ENCODE measurements around the gene S100A6.
A peak's percentile ranks its signal among the peaks of the same experiment; 100 is the strongest.

Gene S100A6

DNA sequence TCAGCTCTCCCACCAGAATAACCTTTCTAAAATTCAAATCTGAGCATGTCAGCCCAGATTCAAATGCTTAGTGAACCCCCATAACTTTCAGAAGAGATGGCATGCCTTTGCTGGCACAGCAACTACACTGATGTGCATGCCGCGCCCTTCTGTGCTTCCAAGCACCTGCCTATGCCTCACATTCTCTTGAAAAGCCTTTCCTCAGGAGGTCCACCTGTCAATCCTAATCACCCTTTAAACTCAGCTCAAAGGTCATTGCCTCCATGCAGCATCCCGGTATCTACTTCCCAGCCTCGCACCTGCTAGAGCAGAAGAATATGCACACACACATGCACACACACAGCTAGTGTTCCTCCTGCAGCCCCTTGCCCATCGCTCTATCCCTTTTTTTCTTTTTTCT is 35.1 kb upstream of the S100A6 start:
- TF ChIP-seq, protein P1, sequence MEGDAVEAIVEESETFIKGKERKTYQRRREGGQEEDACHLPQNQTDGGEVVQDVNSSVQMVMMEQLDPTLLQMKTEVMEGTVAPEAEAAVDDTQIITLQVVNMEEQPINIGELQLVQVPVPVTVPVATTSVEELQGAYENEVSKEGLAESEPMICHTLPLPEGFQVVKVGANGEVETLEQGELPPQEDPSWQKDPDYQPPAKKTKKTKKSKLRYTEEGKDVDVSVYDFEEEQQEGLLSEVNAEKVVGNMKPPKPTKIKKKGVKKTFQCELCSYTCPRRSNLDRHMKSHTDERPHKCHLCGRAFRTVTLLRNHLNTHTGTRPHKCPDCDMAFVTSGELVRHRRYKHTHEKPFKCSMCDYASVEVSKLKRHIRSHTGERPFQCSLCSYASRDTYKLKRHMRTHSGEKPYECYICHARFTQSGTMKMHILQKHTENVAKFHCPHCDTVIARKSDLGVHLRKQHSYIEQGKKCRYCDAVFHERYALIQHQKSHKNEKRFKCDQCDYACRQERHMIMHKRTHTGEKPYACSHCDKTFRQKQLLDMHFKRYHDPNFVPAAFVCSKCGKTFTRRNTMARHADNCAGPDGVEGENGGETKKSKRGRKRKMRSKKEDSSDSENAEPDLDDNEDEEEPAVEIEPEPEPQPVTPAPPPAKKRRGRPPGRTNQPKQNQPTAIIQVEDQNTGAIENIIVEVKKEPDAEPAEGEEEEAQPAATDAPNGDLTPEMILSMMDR (IDR thresholded peaks at IDR 0.05; ENCODE audit: borderline replicate concordance, extremely low read depth, low read length, poor library complexity, severe bottlenecking): no peak
- TF ChIP-seq EZH2 (IDR thresholded peaks at IDR 0.05; ENCODE audit: borderline replicate concordance, low read depth, low read length, severe bottlenecking): no peak
- Histone ChIP-seq H4K20me1 (ENCODE audit: insufficient read depth, low read length) (no peaks in the 10 kb centered on the region), H3K4me2 (ENCODE audit: insufficient read depth, low read length) (no peak overlapping the region), H3K27ac (ENCODE audit: low read length) (no peak overlapping the region), H3K4me3 (ENCODE audit: low read depth in 1 of 2, low read length in 2 of 2) (no peak overlapping the region), H3K27me3 (ENCODE audit: insufficient read depth, low read length, poor library complexity) (no peaks in the 10 kb centered on the region), H3K79me2 (ENCODE audit: insufficient read depth, low read length) (no peaks in the 10 kb centered on the region), H3K36me3 (ENCODE audit: insufficient read depth, low read length) (no peaks in the 10 kb centered on the region), H3K4me1 (ENCODE audit: insufficient read depth, low read length) (peaks cover 14% of the 10 kb centered on the region), H3K9ac (ENCODE audit: low read depth, low read length) (no peak overlapping the region), H3K9me3 (ENCODE audit: insufficient read depth, low read length, severe bottlenecking) (no peaks in the 10 kb centered on the region), H2AFZ (ENCODE audit: low read depth, low read length) (no peak overlapping the region)
- ATAC-seq (ENCODE audit: insufficient read depth, low read depth): no peak
- DNase-seq: no peak

DNA sequence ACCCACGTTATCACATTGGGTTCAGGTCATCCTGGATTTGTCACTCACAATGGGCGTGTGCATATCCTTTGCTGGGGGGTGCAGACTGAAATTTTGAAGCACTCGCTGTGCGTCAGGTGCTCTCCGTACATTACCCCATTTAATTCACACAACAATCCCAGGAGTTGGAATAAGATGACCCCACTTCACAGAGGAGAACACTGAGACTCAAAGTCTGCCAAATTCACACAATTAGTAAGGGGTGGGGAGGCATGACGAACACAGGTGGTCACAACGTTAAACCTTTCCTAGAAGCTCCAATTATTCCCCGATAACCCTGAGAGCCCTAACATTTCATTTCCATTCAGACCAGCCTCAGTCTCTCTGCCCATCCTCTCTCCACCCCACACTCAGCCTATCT is 33.7 kb upstream of the S100A6 start:
- no peak for ATAC-seq (ENCODE audit: insufficient read depth, low read depth)
- DNase-seq: no peak
- Histone ChIP-seq H3K27ac (ENCODE audit: low read length) (no peak overlapping the region), H3K4me2 (ENCODE audit: insufficient read depth, low read length) (no peak overlapping the region), H3K27me3 (ENCODE audit: insufficient read depth, low read length, poor library complexity) (no peaks in the 10 kb centered on the region), H3K36me3 (ENCODE audit: insufficient read depth, low read length) (no peaks in the 10 kb centered on the region), H4K20me1 (ENCODE audit: insufficient read depth, low read length) (no peaks in the 10 kb centered on the region), H3K79me2 (ENCODE audit: insufficient read depth, low read length) (no peaks in the 10 kb centered on the region), H2AFZ (ENCODE audit: low read depth, low read length) (no peak overlapping the region), H3K4me1 (ENCODE audit: insufficient read depth, low read length) (peaks cover 14% of the 10 kb centered on the region), H3K4me3 (ENCODE audit: low read depth in 1 of 2, low read length in 2 of 2) (no peak overlapping the region), H3K9ac (ENCODE audit: low read depth, low read length) (no peak overlapping the region), H3K9me3 (ENCODE audit: insufficient read depth, low read length, severe bottlenecking) (no peaks in the 10 kb centered on the region)
- TF ChIP-seq, protein P1 (IDR thresholded peaks at IDR 0.05; ENCODE audit: borderline replicate concordance, extremely low read depth, low read length, poor library complexity, severe bottlenecking): no peak
- no peak for TF ChIP-seq EZH2 (IDR thresholded peaks at IDR 0.05; ENCODE audit: borderline replicate concordance, low read depth, low read length, severe bottlenecking)

DNA sequence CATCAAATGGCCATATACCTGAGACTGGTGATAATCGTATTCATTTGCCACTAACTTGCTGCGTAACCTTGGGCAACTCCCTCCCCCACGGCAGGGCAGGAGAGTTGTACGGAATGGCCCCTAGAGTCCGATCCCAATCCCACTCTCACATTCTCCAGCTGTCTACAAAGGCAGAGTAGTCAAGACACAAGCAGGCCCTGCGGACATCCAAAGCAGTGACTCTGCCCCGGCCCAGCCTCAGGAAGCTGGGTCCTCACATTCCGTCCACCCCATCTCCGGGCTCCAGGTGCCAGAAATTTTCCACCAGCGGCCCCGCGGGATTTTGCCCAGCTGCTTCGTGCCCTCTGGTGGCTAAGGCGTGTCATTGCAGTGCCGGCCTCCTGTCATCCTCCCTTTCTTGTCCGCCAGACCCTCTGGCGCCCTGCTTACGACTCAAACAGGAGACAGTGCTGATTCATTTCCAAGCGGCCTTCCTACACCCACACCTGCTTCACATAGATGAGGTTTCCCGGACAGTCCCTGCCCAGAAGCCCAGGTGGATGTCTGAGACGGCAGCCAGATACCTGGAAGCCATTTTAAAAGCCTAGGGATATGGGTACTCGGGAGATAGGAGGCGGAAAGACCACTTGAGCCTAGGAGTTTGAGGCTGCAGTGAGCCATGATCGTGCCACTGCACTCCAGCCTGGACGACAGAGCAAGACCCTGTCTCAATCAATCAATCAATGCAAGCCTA is 32.7 kb upstream of the S100A6 start:
- TF ChIP-seq, protein P1 (IDR thresholded peaks at IDR 0.05; ENCODE audit: borderline replicate concordance, extremely low read depth, low read length, poor library complexity, severe bottlenecking): peak; percentile 99
- TF ChIP-seq EZH2 (IDR thresholded peaks at IDR 0.05; ENCODE audit: borderline replicate concordance, low read depth, low read length, severe bottlenecking): no peak
- Histone ChIP-seq H2AFZ (ENCODE audit: low read depth, low read length) (peak overlapping the region; percentile 89), H3K4me3 (ENCODE audit: low read depth in 1 of 2, low read length in 2 of 2) (peak overlapping the region in 1 of 2 experiments; percentile 39; a peak in 2 of 4 replicates)

More for the DNA sequence above, 32.7 kb upstream of the S100A6 start:
- Histone ChIP-seq H3K27ac (ENCODE audit: low read length) (no peak overlapping the region), H3K27me3 (ENCODE audit: insufficient read depth, low read length, poor library complexity) (no peaks in the 10 kb centered on the region), H3K4me2 (ENCODE audit: insufficient read depth, low read length) (peak overlapping the region; percentile 65), H4K20me1 (ENCODE audit: insufficient read depth, low read length) (no peaks in the 10 kb centered on the region), H3K9ac (ENCODE audit: low read depth, low read length) (peak overlapping the region; percentile 20; the same call in 1 of the 2 replicates), H3K4me1 (ENCODE audit: insufficient read depth, low read length) (peaks cover 14% of the 10 kb centered on the region), H3K79me2 (ENCODE audit: insufficient read depth, low read length) (no peaks in the 10 kb centered on the region), H3K36me3 (ENCODE audit: insufficient read depth, low read length) (no peaks in the 10 kb centered on the region), H3K9me3 (ENCODE audit: insufficient read depth, low read length, severe bottlenecking) (no peaks in the 10 kb centered on the region)
- DNase-seq: peak; percentile 78
- ATAC-seq (ENCODE audit: insufficient read depth, low read depth): peak; percentile 65

Measured in DND-41 (cell line).